HG03103 (cell line): ENCODE measurements around the gene PPP1R1C.
"Not testable (repeated sequence)": the region's sequence is repeated elsewhere in the genome, so short reads cannot be mapped to it uniquely, and the experiment has no call there.

Experiments
- ATAC-seq: cut with Tn5 transposase; IDR thresholded peaks from one replicate; pipeline ENCODE4 v1.9.1; 2021; ENCODE audit warnings: low read depth; ENCODE audit not compliant: unreplicated experiment

PPP1R1C gene

DNA sequence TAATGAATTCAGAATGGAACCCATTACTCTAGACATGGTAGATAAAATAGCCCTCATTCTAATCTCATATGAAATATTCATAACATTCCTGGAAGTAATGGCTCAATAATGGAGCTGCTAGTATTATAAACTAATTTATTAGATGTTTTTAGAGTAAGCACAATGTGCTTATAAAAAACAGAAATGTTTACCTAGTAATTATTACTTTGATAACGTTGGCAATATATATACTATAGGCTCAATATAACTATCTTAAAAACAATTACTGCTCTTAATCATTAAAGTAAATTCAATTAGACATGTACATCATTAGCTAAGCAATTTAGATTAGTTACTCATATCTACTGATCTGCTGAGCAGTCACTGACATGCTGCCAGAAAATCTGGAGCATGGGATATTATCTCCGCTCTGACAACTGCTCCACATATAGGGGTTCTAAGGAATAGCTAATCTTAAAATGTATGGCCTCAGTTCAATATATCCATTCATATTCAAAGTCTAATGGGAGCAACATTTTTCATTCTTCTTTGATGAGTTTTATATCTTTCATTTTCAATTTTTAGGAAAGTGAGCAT is 19.4 kb downstream of the PPP1R1C start:
- no peak for ATAC-seq

GRCh38 chr2:182006595-182007341 is 21.1 kb downstream of the PPP1R1C start:
- ATAC-seq, result no peak

DNA sequence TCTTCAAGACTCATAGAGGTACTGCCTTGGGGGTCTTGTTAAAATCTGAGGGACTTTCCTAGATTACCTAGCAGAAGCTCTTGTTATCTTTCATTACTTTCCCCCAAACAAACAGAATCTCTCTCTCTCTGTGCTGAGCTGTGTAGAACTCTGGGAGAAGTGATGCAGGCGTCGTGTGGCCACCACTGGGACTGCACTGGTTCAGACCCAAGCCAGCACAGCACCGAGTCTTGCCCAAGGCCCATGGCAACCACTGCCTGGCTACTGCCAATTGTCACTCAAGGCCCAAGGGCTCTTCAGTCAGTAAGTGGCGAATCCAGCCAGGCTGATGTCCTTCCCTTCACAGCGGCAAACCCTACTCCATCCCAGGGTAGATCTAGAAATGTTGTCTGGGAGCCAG is 28.6 kb downstream of the PPP1R1C start:
- no peak for ATAC-seq

- no peak for ATAC-seq
Observed at GRCh38 chr2:182015334-182016109, 29.9 kb downstream of the PPP1R1C start.

GRCh38 chr2:182018218-182018617 is 32.6 kb downstream of the PPP1R1C start:
- ATAC-seq, result no peak

DNA sequence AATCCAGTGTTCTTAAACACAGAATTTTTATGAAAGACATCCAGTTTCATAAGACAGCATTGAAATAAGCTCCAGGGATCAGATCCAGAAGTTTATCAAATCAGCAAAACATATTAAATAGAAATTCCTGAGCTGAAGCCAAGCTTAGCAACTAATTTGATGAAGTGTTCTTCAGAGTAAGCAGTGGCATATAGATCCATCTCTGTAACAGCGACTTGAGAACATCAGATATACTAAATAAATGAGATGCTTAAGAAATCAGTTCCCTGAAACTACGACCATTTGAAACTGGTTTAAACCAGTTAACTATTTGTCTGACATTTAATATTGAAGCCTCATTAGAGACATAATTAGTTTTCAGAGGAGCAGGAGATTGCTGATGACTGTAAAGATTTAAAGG is 34.1 kb downstream of the PPP1R1C start:
- no peak for ATAC-seq

GRCh38 chr2:182020286-182021070 is 34.8 kb downstream of the PPP1R1C start:
- no peak for ATAC-seq

DNA sequence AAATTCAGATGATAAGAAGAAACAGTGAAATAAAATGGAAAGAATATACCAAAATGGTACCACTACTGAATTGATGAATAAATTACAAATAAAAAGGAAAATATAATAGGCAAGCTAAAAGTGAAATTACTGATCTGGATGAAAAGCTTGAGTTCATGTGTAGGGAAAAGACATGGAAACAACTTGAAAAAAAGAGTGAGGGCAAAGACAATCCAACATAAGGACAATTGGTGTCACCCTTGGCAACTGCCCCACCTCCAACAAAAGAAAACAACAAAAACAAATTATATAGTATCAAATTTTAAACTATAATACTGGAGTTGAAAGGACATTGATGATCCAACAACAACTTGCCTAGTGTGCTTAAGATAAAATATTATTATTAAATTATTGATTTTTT is 37.6 kb downstream of the PPP1R1C start:
- ATAC-seq, result no peak

DNA sequence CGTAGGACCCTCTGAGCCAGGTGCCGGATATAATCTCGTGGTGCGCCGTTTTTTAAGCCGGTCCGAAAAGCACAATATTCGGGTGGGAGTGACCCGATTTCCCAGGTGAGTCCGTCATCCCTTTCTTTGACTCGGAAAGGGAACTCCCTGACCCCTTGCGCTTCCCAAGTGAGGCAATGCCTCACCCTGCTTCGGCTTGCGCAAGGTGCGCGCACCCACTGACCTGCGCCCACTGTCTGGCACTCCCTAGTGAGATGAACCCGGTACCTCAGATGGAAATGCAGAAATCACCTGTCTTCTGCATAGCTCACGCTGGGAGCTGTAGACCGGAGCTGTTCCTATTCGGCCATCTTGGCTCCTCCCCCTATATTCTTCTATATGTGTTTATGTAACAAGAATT is 45.2 kb downstream of the PPP1R1C start:
- ATAC-seq, result not testable (repeated sequence)

DNA sequence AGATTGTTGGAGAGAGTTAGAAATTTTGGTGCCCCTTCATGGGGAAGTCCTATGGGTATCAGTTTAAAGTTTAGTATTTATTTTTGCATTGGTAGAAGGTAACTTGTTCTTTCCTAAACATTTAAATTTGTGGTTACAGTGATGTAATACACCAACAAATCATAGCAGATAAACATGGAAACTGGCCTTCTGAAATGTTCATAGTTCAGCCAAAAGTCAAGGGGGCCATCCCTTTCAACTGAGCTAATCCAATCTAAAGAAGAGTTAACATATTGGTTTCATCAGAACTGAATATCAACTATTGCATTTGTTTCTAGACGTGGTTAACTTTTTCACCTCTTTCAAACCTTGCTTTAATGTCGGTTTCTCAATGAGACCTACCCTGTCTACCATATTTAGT is 46.3 kb downstream of the PPP1R1C start:
- ATAC-seq, result no peak

- no peak for ATAC-seq
Observed at GRCh38 chr2:182033449-182033848, 47.8 kb downstream of the PPP1R1C start.

GRCh38 chr2:182038576-182038975 is 52.9 kb downstream of the PPP1R1C start:
- ATAC-seq, result no peak

DNA sequence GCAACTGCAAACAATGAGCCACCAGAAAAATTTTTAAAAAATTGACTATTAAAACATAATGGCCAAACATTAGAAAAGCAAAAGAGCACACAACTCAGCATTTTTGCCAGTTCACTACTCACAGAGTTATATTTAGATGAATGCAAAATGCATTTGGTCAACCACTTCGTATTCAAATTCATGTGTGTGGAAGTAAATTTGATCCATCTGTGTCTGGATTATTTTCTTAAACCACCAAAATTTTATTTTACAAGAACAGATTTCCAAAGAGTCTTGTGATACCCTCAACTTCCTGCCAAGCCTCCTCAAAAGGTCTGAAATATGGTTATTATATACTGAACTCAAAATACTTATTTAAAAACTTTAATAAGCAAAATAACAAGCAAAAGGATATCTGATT is 57.4 kb downstream of the PPP1R1C start:
- no peak for ATAC-seq

DNA sequence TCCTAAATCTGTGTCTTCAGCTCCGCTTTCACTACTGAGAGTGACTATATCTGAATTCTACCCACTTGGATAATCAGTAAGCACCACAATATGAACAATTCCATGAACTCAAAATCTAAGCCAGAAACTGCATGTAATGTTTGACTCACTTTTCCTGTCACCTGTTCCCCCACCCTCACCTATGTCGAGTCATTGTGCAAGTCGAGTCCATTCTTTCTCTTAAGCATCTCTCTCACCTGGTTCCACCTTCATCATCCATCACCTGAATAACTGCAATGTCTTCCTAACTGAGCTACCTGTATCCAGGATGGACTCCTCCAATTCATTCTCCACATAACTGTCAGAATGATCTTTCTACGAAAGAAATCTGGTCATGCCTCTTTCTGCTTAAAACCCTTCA is 58.2 kb downstream of the PPP1R1C start:
- ATAC-seq, result no peak

- no peak for ATAC-seq
Observed at GRCh38 chr2:182047544-182047943, 61.9 kb downstream of the PPP1R1C start.

- ATAC-seq, result no peak
Observed at GRCh38 chr2:182048088-182048487, 62.4 kb downstream of the PPP1R1C start.

DNA sequence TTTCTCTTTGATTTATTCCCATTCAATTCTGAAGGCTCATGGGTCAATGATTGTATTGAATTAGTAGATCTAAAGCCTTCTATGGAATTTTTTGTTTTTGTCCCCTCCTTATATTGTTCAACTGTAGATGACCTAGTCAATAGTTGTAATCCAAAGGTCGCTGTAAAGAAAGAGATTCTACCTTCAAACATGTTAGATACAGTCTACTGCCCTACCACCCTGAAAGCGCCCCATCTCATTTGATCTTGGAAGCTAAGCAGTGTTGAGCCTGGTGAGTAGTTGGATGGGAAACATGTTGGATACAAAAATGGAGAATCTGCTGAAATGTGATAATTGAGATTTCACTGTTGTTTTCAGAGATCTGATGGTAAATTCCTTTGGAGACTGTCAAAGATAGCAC is 63.0 kb downstream of the PPP1R1C start:
- no peak for ATAC-seq

DNA sequence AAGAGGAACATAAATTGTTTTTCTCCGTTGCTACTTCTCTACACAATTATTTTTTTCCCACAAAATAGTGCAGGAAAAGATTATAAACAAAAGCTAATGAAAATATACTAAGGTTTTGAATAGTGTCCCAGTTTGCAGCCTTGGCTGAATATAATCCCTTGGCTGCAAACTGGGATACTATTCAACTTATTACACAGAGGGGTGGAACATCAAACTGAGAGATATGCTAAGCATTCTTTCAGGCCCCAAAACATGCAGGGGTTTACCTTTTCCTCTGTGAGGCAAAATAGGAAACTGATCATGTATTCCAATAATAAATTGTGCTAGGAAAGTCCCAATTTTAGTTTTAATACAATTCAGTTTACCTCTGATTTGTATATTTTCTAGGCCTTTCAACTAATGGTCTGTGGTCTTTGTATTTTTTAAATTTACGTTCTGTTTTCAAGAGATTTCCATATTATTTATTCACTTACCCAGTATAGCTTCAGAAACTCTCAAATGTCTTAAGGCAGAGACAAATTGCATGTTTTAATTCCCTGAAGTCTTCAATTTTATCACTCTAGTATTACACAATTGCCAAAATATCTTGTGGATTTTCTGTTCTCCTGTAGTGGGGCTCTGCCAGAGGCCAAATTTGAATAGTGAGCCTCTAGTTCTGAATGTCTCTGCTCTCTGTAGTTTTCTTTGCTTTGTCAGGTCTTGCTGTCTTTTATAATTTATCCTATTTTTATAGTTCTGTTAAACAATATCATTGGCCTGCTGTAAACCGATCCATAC is 63.9 kb downstream of the PPP1R1C start:
- no peak for ATAC-seq

GRCh38 chr2:182050333-182051135 is 64.9 kb downstream of the PPP1R1C start:
- ATAC-seq, result no peak
